Activated CD8-positive, alpha-beta T cell treated with anti-CD3 and anti-CD28 coated beads for 36 hours (primary cell): Measurements from ENCODE around the gene UPB1. TPM values are rescaled to one million over a fixed set of nuclear protein-coding genes. Genes with fewer than 3 reads are reported as not detected.

Experiments
- ATAC-seq: fragments of 200-7000 bp; cut with Tn5 transposase; one replicate; pipeline ENCODE4 v1.10.0; 2021; ENCODE audit warnings: mild to moderate bottlenecking, moderate library complexity
- CTCF ChIA-PET: fragments of 350-600 bp; sonication (Branson Sonifier 250); formaldehyde crosslinking; loops from one replicate; lab custom pipeline; 2021; ENCODE audit warnings: antibody characterized with exemption; lab: Charles Lee
- POLR2A ChIA-PET: fragments of 350-600 bp; sonication (Branson Sonifier 250); formaldehyde crosslinking; loops from one replicate; lab custom pipeline; 2021; ENCODE audit warnings: antibody characterized with exemption; lab: Charles Lee
- DNase-seq: peaks from one replicate; pipeline ENCODE4 v3.0.0-alpha.2; 2020
- H3K27ac Mint-ChIP-seq: one replicate; pipeline ENCODE4 v1.8.0; 2021; ENCODE audit warnings: mild to moderate bottlenecking, mixed read lengths
- H3K27me3 Mint-ChIP-seq: one replicate; pipeline ENCODE4 v1.8.0; 2021; ENCODE audit warnings: mixed read lengths
- H3K36me3 Mint-ChIP-seq: one replicate; pipeline ENCODE4 v1.8.0; 2021; ENCODE audit warnings: low read depth, mixed read lengths
- H3K4me1 Mint-ChIP-seq: one replicate; pipeline ENCODE4 v1.8.0; 2021; ENCODE audit warnings: low read depth, mixed read lengths
- H3K4me3 Mint-ChIP-seq: one replicate; pipeline ENCODE4 v1.8.0; 2021; ENCODE audit warnings: mild to moderate bottlenecking, moderate library complexity, mixed read lengths
- H3K9me3 Mint-ChIP-seq: one replicate; pipeline ENCODE4 v1.8.0; 2021; ENCODE audit warnings: mixed read lengths
- intact Hi-C: fragments of 100-400 bp; cut with micrococcal nuclease; formaldehyde crosslinking; loops from one replicate; pipeline ENCODE4 v1.10.0; 2022
- total RNA-seq, 2 experiments: library from RNA; stranded (reverse); gene quantifications; one replicate each; pipeline ENCODE4 v1.2.3, GENCODE V29; 2021
- TF ChIP-seq, protein P1 (sequence below): fragments of 200-600 bp; IDR thresholded peaks from one replicate; pipeline ENCODE4 v1.8.0; 2022; ENCODE audit warnings: antibody characterized with exemption, mild to moderate bottlenecking

The UPB1 gene
- total RNA-seq, result under 1 TPM; 0.16 to 0.49 TPM

DNA sequence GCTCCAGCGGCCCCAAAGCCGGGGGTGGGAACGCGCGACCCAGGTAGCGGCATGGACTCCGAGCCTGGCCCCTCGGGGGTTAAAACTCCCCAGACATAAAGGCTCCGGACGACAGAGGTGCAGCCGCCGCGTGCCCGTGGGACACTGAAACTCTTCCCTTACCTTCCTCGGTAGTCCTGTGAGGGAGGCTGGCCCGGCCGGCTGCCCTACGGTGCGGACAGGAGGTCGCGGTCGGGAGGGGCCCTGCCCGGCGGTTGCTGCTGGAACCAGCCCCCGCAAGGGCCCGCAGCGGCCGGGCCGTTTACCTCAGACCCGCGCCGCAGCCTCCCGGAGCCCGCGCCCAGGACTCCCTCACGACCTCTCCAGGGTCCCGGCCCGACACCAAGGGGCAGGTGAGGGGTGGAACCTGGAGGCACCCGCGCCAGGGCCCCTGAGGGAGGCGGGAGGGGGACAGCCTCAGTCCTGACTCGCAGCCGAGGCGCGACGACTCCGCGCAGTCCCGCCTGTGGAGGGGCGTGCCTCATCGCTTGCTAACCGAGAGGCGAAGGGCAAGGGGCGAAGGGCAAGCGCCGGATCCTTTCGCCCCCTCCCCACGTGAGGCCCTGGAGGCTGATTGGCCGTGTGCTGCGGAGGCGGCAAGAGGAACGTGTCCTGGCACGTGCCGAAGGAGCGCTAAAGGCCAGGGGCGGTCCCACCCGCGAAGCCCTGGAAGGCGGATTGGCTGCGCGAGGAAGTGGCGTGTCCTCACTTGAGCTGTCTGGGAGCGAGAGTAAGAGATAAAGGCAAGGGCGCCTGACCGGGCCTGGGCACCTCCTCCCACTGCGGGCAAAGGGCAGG, at the start of gene UPB1:
TSS of gene UPB1 (plus strand) at position 805 of the 837 bp plus-strand sequence. CDS start 72 bp downstream, outside the sequence.
- POLR2A ChIA-PET, result no interaction called here

DNA sequence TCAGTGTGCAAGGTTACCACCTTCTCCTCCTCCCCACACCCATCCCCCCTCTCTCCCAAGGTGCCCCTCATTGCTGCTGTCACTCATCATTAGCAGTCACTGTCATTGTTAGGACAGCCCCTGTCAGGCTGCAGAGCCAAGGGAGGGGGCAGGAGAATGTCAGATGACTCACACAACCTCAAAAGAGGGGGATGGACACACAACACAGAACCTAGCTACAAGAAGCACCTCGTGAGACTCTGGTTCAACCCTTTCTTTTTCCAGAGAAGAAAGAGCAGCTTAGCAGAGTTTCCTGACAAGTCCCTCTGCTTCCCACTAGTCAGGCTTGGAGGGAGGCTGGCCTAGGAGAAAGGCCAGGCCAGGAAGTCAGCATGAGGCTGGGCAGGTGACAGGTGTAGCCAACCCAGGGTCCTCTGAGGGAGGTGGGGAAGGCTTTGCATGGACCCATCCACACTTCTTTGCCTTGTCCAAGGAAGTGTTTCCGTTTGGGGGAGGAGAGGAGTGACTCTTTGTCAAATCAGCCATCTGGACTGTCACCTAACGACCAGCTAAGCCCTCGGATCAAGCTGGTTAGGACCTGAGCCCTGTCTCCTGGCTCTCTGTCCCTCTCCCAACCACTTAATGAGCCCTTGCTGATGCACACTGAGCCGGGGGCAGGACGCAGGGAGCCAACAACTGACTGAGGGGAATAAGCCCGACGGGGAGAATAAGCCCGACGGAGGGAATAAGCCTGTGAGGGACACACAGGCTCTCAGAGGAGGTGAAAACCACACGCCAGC, 49.5 kb upstream of the UPB1 start:
- H3K27me3 Mint-ChIP-seq, result no peaks in the 10 kb centered on the region
- TF ChIP-seq, protein P1, sequence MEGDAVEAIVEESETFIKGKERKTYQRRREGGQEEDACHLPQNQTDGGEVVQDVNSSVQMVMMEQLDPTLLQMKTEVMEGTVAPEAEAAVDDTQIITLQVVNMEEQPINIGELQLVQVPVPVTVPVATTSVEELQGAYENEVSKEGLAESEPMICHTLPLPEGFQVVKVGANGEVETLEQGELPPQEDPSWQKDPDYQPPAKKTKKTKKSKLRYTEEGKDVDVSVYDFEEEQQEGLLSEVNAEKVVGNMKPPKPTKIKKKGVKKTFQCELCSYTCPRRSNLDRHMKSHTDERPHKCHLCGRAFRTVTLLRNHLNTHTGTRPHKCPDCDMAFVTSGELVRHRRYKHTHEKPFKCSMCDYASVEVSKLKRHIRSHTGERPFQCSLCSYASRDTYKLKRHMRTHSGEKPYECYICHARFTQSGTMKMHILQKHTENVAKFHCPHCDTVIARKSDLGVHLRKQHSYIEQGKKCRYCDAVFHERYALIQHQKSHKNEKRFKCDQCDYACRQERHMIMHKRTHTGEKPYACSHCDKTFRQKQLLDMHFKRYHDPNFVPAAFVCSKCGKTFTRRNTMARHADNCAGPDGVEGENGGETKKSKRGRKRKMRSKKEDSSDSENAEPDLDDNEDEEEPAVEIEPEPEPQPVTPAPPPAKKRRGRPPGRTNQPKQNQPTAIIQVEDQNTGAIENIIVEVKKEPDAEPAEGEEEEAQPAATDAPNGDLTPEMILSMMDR, result no peak
- H3K27ac Mint-ChIP-seq, result peak overlapping the region; percentile 63
- ATAC-seq (peak; percentile 98), DNase-seq (peak; percentile 79)
- ChIA-PET CTCF (interaction anchor here (0.8 kb wide), 1 partner anchor 10 kb away, joined by 4 read pairs; no protein-coding TSS in a partner anchor), POLR2A (interaction anchor here (1.6 to 3.6 kb wide), 4 partner anchors 10 to 18 kb away, joined by 3 to 21 read pairs (median 6); partner anchors contain the start of gene ADORA2A)
- intact Hi-C loops, result no loop called here
- peaks cover 57% of the 10 kb centered on the region for H3K4me1 Mint-ChIP-seq
- no peaks in the 10 kb centered on the region for H3K9me3 Mint-ChIP-seq
- H3K4me3 Mint-ChIP-seq, result no peak overlapping the region
- peaks cover 33% of the 10 kb centered on the region for H3K36me3 Mint-ChIP-seq

More for the DNA sequence above, at the start of gene UPB1:
- peaks cover 19% of the 10 kb centered on the region for H3K27me3 Mint-ChIP-seq
- H3K27ac Mint-ChIP-seq, result no peak within 1 kb of the TSS
- CTCF ChIA-PET, result no interaction called here
- TF ChIP-seq, protein P1, result no peak
- no peak for DNase-seq
- peaks cover 12% of the 10 kb centered on the region for H3K4me1 Mint-ChIP-seq
- no peak within 1 kb of the TSS for H3K4me3 Mint-ChIP-seq
- ATAC-seq, result no peak
- no peaks in the 10 kb centered on the region for H3K36me3 Mint-ChIP-seq
- H3K9me3 Mint-ChIP-seq, result no peaks in the 10 kb centered on the region
- intact Hi-C loops, result no loop called here

DNA sequence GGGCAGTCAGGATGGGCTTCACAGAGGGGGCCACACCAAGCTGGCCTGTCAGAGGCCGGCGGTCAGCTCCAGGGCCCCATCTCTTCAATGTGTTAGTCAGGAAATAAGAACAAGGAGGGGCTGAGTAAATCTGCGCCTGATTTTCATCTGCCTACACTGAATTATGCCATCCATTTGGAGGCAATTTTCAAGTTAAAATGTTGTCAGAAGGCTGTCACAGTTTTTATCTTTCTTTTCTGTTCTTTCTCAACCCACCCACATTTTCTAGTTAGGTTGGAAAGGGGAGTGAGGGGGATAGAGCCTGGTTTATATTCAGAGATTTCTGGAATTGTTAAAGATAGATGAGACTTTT, 48.9 kb upstream of the UPB1 start:
- H3K36me3 Mint-ChIP-seq, result peaks cover 27% of the 10 kb centered on the region
- H3K4me1 Mint-ChIP-seq, result peaks cover 52% of the 10 kb centered on the region
- no peaks in the 10 kb centered on the region for H3K27me3 Mint-ChIP-seq
- DNase-seq (no peak), ATAC-seq (no peak)
- H3K27ac Mint-ChIP-seq, result peak overlapping the region; percentile 63
- TF ChIP-seq, protein P1, result no peak
- intact Hi-C loops, result no loop called here
- CTCF ChIA-PET, result no interaction called here
- peaks cover 1% of the 10 kb centered on the region for H3K9me3 Mint-ChIP-seq
- no peak overlapping the region for H3K4me3 Mint-ChIP-seq
- POLR2A ChIA-PET, result interaction anchor here (0.6 to 2.0 kb wide), 4 partner anchors 10 to 1588 kb away, joined by 3 to 6 read pairs (median 4); partner anchors contain the start of gene ADORA2A

DNA sequence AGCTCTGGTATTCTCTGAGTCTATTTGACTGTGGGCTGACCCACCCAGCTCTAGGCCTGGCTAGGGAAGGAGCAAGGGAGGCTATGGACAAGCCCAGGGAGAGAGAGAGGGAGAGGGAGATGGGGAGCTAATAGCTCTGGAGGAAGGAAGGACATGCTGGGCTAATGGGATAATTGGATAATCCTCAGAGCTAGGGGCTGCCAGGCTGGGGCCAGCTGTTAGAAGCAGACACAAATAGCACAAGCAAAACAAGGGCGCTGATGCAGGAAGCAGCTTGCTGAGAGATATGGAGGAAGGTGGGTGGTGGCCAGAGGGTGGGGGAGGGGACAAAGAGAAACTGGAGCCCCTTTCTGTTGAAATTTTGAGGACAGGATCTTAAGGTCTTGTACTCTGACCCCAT, 44.5 kb upstream of the UPB1 start:
- ChIA-PET POLR2A (interaction anchor here (1.1 kb wide), 1 partner anchor 10 kb away, joined by 7 read pairs; no protein-coding TSS in a partner anchor), CTCF (interaction anchor here (1.1 kb wide), 1 partner anchor 71 kb away, joined by 3 read pairs; no protein-coding TSS in a partner anchor)
- Mint-ChIP-seq H3K4me3 (no peak overlapping the region), H3K4me1 (peaks cover 12% of the 10 kb centered on the region), H3K27me3 (no peaks in the 10 kb centered on the region), H3K27ac (no peak overlapping the region), H3K9me3 (peaks cover 2% of the 10 kb centered on the region), H3K36me3 (peaks cover 4% of the 10 kb centered on the region)
- no peak for ATAC-seq
- no peak for DNase-seq
- intact Hi-C loops, result no loop called here
- TF ChIP-seq, protein P1, result no peak
